AML-193 (cell line): ENCODE measurements around the gene TBC1D3.
"Not testable (repeated sequence)": the region's sequence is repeated elsewhere in the genome, so short reads cannot be mapped to it uniquely, and the experiment has no call there.

Experiments used
- DNase-seq, 2 experiments: peaks; one replicate each; lab custom pipeline; 2025; lab: John Stamatoyannopoulos, UW

TBC1D3 gene

GRCh38 chr17:38192455-38192854 is at the start of gene TBC1D3:
Gene TBC1D3, minus strand, starts transcription at chr17:38192555. Its CDS starts 1,526 bp downstream, at chr17:38191029.
- DNase-seq: not testable (repeated sequence)

- not testable (repeated sequence) for DNase-seq
These were observed 40.4 kb upstream of the TBC1D3 start for GRCh38 chr17:38232790-38233189.

- DNase-seq: not testable (repeated sequence)
These were observed 33.6 kb upstream of the TBC1D3 start for GRCh38 chr17:38225844-38226495.

- not testable (repeated sequence) for DNase-seq
These were observed 28.5 kb upstream of the TBC1D3 start for GRCh38 chr17:38220867-38221266.

GRCh38 chr17:38200271-38200670 is 7.9 kb upstream of the TBC1D3 start:
- not testable (repeated sequence) for DNase-seq

GRCh38 chr17:38134860-38135259 is 57.5 kb downstream of the TBC1D3 start:
- DNase-seq: not testable (repeated sequence)
